Erythroblast (primary cell): Measurements from ENCODE around the gene ARHGEF6.

Experiments
- GATA1 ChIP-seq: IDR thresholded peaks from 2 replicates; pipeline ENCODE4 v1.6.1; 2011; ENCODE audit warnings: low read depth, mild to moderate bottlenecking, control low read depth, low read length, moderate library complexity
- POLR2A ChIP-seq: IDR thresholded peaks from 2 replicates; pipeline ENCODE4 v1.6.1; 2011; ENCODE audit warnings: mild to moderate bottlenecking, low read length

DNA sequence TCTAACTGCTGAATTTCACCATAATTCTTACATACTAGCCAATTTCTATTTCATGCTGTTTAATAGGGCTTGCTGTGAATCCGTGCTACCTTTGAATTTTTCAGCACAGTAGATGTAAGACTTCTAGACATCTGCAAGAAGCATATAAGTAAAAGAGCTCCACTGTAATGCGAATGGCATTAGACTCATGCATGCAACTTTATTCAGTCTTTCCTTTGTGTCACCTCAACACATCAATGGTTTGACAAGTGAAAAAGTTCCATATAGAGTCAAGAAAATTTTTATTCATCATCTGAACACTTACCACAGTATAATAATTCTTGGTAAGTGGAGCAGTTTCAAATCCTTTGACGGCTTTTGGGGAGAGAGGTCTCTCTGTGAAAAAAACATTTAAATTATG lies 48.9 kb downstream of the ARHGEF6 start:
- TF ChIP-seq POLR2A, result no peak
- no peak for TF ChIP-seq GATA1
